Measurements from ENCODE around the gene SNRPN.

DNA sequence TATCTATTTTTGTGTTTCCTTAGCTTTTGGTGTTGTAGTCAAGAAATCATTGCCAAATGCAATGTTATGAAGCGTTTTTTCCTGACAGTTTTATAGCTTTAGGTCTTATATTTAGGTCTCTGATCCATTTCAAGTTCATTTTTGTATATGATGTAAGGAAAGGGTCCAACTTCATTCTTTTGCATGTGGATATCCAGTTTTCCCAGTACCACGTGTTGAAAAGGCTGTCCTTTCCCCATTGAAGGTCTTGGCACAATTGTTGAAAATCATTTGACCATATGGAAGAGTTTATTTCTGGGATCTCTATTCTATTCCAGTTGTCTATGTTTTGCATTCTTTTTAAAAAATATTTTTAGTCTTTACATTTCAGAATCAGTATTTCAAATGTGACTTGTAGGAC, 14.6 kb upstream of the SNRPN start:
- TF ChIP-seq POLR2AphosphoS5 (IDR thresholded peaks at IDR 0.05) (no peak), POLR2A (IDR thresholded peaks at IDR 0.05) (no peak)
- TF ChIP-seq, protein P1, sequence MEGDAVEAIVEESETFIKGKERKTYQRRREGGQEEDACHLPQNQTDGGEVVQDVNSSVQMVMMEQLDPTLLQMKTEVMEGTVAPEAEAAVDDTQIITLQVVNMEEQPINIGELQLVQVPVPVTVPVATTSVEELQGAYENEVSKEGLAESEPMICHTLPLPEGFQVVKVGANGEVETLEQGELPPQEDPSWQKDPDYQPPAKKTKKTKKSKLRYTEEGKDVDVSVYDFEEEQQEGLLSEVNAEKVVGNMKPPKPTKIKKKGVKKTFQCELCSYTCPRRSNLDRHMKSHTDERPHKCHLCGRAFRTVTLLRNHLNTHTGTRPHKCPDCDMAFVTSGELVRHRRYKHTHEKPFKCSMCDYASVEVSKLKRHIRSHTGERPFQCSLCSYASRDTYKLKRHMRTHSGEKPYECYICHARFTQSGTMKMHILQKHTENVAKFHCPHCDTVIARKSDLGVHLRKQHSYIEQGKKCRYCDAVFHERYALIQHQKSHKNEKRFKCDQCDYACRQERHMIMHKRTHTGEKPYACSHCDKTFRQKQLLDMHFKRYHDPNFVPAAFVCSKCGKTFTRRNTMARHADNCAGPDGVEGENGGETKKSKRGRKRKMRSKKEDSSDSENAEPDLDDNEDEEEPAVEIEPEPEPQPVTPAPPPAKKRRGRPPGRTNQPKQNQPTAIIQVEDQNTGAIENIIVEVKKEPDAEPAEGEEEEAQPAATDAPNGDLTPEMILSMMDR (IDR thresholded peaks at IDR 0.05) = no peak

Measured in sigmoid colon (tissue), 4 donors.